ENCODE data around the gene GZMM. TPM values are rescaled to one million over a fixed set of nuclear protein-coding genes. Genes with fewer than 3 reads are reported as not detected.

The GZMM gene
- total and polyA plus RNA-seq, 2 of the 13 experiments (the other 11 are each of a cell fraction or from before 2014, with no cell fraction given): 0.07 TPM; not detected in 1

GRCh38 chr19:530134-531008 lies 13.5 kb upstream of the GZMM start (continued):
- TF ChIP-seq, protein P1, sequence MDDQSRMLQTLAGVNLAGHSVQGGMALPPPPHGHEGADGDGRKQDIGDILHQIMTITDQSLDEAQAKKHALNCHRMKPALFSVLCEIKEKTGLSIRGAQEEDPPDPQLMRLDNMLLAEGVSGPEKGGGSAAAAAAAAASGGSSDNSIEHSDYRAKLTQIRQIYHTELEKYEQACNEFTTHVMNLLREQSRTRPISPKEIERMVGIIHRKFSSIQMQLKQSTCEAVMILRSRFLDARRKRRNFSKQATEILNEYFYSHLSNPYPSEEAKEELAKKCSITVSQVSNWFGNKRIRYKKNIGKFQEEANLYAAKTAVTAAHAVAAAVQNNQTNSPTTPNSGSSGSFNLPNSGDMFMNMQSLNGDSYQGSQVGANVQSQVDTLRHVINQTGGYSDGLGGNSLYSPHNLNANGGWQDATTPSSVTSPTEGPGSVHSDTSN (CRISPR knock-in tag; IDR thresholded peaks at IDR 0.05; ENCODE audit: borderline replicate concordance): no peak
- TF ChIP-seq NRL (CRISPR knock-in tag; IDR thresholded peaks at IDR 0.05; ENCODE audit: borderline replicate concordance) (no peak; the same call in 1 of the 2 replicates), PRDM10 (CRISPR knock-in tag; IDR thresholded peaks at IDR 0.05; ENCODE audit: low read depth) (no peak), SRY (CRISPR knock-in tag; IDR thresholded peaks at IDR 0.05) (no peak), NFIC (IDR thresholded peaks at IDR 0.05; ENCODE audit: low read length) (no peak), ARID3A (IDR thresholded peaks at IDR 0.05; ENCODE audit: low read depth, low read length) (no peak), ZNF160 (CRISPR knock-in tag; IDR thresholded peaks at IDR 0.05) (no peak), PHF20 (CRISPR knock-in tag; IDR thresholded peaks at IDR 0.05) (peak; percentile 46; the same call in 1 of the 2 replicates), TOPORS (CRISPR knock-in tag; IDR thresholded peaks at IDR 0.05) (no peak), ZNF646 (CRISPR knock-in tag; IDR thresholded peaks at IDR 0.05) (no peak), PHF5A (CRISPR knock-in tag; IDR thresholded peaks at IDR 0.05; ENCODE audit: low read depth, unreplicated experiment) (no peak), ATRX (CRISPR knock-in tag; IDR thresholded peaks at IDR 0.05; ENCODE audit: borderline replicate concordance) (no peak), TBX3 (IDR thresholded peaks at IDR 0.05; ENCODE audit: borderline replicate concordance) (no peak)

All from HepG2 (cell line).